Measurements from ENCODE around the gene ASPSCR1.

ASPSCR1 gene, protein sequence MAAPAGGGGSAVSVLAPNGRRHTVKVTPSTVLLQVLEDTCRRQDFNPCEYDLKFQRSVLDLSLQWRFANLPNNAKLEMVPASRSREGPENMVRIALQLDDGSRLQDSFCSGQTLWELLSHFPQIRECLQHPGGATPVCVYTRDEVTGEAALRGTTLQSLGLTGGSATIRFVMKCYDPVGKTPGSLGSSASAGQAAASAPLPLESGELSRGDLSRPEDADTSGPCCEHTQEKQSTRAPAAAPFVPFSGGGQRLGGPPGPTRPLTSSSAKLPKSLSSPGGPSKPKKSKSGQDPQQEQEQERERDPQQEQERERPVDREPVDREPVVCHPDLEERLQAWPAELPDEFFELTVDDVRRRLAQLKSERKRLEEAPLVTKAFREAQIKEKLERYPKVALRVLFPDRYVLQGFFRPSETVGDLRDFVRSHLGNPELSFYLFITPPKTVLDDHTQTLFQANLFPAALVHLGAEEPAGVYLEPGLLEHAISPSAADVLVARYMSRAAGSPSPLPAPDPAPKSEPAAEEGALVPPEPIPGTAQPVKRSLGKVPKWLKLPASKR

DNA sequence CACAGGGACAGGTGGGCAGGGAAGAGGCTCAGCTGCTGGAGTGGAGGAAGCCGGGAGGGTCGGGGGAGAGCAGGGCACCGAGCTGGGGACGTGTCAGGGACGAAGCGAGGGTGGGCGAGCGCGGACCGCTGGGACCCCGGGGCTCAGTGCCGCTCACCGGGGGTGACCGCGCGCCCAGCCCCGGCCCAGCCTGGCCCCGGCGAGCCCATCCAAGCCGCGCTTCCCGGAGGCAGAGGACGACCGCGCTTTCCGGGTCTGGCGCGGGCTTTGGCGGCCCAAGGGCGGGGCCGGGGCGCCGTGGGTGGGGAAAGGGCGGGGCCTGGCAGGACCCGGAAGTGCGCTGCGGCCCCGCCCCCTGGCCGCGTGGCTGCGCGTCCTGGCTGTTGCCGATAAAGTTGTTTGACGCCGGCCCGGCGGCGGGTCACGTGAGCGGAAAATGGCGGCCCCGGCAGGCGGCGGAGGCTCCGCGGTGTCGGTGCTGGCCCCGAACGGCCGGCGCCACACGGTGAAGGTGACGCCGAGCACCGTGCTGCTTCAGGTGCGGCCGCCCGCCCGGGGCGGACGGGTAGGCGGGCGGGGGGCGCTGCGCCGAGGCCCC is at the start of gene ASPSCR1:
TSS of gene ASPSCR1 (plus strand) at position 419 of the 598 bp plus-strand sequence. CDS start at position 437, 18 bp downstream.
- peak; percentile 36 to 91 (median 78) for DNase-seq

DNA sequence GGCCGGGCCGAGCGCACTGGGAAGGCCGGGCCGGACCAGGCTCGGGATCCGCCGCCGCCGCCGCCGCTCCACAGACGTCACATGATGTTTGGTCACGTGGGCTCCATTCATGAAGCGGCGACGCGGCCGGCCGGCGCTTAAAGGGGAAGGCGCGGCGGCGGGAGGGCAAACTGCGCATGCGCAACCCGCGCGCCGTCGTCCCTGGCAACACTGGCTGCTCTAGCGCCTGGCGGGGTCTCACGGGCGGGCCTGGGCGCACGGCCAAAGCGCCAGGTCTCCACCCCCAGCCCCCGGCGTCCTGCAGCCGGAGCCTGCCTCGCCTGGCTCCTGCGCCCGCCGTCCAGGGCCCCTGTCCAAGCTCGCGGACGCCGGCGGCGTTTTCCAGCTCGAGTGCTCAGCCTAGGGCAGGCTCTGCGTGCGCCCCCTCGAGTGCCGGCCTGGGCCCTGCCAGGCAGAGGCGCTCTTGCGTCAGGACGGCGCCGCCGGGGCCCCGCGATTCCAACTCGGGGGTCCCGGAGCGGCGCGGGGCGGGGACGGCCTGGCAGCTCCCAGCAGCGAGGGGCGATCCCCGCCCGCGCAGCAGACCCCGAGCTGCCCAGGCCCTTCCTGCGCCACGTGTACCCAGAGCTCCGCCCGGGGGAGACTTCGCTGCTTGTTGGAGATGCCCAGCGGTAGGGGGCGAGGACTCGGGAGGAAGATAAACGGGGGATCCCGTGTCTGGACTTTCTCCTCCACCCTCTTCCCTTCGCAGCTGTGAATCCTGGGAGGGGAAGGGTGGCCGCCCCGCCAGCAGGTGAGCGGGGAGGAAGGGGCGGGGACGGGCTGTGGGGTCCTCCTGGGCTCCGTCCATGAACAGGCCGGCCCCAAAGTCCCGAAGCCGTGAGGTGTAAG is 49.5 kb upstream of the ASPSCR1 start, which contains the start of gene MAFG:
TSS of gene MAFG (minus strand) at position 83 of the 891 bp plus-strand sequence. CDS start 4,550 bp downstream, outside the sequence.
- DNase-seq = peak; percentile 48 to 94 (median 82)

DNA sequence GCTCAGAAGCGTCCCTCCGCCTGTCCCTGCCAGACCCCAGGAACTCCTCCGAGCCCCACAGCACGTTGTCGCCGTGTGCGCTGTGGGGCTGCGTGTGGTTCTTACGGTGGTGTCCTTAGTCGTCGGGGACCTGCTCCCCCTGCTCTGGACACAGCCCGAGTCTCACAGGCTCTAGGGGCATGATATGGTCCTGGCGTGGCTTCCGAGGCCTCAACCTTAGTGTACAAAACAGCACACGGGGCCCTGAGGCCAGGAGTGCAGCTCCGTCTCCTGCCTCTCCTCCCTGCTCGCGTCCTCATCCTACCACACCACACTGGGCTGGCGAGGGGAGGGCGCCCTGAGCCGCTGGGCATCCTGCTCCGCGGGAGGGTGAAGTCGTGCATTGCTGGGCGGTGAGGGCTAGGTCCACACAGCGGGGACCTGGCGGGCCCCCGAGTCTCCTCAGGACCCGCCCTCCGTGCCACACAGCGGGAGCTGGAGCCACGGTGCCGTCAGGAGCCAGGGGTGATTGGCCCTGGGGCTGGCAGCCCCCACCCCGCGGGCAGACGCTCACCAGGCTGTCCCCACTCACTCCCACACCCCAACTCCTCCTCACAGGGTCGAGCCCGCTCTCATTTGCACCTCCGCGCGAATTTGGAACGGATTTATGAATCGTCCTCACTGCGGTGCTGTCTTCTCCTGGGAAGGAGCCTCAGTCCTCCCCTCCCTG is 48.7 kb upstream of the ASPSCR1 start:
- no peak for DNase-seq

DNA sequence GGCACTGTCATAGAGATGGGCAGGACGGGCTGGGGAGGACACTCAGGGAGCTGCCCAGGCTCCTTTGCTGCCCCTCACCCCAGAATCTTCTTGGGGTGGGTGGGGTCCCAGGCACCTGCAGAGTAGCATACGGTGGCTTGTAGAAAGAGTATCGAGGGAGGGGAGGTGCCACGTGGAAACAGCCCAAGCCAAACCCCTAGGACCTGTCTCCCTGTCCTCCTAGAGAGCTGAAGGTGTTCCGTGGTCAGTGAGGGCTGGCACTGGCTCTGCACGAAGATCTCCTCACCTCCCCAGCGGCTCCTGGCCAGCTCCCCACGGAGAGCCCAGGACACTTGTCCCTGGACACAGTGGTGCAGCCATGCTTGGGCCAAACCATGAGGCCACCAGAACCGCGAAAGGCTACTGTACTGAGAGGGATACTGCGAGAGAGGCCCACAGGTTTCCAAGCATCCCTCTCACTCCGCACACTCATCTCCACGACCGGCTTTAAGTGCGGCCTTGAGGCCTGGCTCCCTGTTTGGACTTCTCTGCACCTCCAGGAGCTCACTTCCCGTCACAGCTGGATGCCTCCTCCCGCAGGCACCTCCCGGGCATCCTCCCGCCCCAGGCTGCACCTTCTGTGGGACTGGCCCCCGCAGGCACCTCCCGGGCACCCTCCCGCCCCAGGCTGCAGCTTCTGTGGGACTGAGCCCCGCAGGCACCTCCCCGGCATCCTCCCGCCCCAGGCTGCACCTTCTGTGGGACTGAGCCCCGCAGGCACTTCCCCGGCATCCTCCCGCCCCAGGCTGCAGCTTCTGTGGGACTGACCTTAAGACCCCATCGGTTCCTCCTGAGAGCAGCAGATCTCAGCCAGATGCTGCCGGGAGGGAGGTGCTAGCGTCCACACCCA is 47.9 kb upstream of the ASPSCR1 start:
- no peak for DNase-seq

DNA sequence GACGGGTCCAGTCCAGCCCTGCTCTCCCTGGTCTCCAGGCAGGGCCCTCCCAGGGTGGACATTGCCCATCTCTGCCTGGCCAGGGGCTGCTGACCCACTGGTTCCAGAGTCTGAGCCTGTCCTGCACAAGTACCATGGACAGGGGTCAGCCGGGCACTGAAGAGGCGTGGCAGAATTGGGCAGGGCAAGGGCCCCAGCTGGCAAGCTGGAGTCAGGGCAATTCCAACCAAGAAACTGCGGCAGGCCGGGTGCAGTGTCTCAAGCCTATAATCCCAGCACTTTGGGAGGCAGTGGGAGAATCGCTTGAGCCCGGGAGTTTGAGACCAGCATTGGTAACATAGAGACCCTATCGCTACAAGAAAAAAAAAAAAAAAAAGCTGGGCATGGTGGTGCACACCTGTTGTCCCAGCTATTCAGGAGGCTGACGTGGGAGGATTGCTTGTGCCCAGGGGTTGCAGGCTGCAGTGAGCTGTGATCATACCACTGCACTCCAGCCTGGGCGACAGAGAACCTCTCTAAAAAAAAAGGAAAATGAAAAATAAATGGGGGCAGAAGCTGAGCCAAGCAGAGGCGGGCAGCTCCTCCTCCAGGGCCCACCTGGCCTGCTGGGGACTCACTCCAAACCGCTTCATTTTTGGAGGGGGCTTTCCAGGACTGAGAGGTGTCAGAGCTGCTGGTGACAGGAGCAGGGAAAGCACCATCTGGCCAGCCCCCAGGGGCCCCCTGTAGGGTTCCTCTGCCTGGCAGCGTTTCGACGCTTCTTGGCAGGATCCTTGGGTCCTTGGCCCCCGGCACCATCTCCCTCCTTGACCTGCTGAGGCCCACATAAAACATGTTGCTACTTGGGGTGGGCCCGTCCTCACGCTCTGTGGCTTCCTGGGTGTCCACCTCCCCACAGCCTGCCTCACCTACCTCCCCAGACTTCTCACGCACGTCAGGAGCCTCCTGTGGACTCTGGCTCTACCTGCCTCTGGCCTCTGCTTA is 47.0 kb upstream of the ASPSCR1 start:
- no peak for DNase-seq

DNA sequence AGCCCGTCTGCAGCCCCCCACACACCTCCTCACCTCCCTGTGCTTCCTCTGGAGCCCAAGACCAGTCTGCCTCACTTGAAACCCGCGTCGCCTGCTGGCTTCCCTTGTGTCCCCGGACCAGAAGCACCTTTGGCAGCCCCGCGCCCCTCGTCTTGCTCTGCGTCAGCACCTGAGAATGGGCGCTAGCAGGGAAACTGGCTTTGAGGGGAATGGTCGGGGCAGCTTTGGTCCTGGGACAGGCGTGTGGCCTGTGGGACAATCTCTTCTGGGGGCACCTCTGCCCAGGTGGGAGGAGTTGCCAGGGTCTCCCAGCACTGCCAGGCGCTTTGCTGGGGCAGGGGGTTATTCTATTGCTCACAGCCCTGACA is 46.3 kb upstream of the ASPSCR1 start:
- DNase-seq = no peak

DNA sequence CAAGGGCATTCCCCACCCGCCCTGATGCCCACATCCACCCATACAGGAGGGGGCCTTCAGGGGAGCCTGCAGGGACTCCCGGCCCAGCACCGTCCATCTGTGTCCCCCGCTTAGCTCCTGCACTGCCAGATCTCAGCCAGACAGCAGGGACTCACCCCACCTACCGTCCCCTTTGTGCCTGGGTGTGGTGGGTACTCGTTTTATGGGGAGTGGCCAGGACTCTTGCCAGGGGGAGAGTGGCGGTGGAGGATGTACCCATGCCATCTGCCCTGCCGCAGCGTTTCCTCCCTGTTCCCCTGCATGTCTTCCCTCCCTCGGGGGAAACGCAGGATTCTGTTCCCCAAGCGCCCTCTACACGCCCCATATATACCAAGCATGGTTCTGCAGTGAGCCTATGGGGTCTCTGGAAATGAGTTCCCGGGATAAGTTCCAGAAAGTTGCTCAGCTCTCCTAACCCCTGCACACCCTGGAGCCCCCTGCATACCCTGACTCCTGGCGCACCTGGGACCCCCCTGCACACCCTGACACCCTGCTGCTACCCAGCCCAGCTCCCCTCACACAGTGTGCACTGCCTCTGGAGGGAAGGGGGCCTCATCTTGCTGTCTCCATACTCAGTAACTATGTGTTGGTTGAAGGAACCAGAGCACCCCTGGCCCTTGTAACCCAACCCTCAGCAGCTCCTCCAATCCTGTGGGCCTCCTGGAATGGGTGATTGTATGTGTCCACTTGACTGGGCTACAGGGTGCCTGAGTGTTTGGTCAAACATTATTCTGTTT is 45.7 kb upstream of the ASPSCR1 start:
- DNase-seq = no peak

DNA sequence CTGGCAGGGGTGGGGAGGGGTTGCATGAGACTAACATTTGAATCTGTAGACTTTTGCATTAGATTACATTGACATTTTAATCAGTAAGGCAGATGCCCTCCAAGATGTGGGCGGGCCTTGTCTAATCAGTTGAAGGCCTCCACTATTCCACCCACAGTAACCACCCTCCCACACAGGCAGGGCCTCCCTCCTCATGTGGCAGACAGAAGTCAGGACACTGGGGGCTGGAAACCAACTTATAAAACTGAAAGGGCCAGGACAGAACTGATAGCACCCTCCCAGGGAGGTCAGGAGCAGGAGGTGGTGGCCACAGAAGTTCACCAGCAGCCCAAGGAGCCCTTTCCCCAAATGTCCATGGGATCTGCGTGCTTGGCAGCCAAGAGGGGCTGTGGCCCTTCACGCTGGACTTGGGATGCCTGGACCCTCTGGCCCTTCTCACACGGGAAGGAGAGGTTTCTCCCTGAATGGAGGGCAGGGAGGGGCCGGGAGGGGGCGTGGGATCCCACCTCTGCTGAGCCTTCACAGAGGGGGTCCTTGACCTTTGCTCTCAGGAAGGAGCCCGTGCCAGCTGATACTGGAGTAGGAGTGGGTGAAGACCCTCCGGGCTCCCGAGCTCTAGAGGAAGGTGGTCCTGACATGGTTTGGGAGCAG is 45.0 kb upstream of the ASPSCR1 start:
- no peak for DNase-seq

DNA sequence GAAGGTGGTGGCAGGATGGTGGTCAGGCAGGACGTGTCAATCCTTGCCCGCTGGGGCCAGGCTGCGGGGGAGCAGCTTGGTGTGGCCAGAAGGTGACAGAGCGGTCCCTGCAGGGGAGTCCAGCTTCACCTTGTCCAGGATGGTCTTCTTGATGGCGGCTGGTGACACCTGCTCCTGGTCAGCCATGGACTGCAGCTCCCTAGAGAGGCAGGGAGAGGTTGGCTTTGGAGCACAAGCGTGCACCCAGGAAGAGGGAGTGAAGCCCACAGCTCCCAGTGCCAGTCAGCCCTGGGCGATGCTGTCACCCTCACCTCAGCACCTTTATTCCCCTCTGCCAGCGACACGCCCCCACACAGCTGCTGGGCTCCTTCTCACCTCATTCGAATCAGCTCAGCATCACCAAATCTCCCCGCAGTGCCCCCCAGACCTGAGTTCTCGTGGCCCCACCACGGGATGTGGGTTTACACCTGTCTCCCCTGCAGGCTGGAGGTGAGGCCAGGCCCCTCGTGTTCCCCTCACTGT is 44.2 kb upstream of the ASPSCR1 start:
- no peak for DNase-seq

DNA sequence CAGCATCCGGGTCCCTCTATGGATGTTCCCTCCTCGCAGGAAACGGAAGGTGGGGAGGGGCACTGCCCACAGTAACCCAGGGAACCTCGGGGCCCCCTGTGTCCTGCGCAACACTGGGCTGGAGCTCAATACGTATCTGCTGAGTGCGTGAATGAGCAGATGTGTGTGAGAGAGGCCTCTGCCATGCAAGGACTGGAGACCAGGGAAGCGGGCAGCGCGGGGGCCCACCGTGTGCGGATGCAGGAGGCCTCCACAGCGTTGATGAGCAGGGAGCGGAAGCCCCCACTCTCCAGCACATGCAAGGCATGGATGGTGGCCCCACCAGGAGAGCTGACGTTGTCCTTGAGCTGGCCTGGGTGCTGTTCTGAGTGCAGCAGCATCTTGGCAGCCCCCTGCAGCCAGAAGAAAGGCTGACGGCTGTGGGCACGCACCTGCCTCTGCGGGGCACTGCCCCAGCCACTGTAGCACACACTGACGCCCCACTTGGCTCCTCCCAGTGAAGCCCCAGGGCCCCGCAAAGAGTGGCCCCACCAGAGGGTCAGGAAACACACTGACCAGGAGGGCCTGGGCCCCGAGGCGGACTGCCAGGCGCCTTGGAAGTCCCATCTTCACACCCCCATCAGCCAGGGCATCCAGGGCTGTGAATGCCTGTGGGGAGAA is 43.2 kb upstream of the ASPSCR1 start:
- DNase-seq = no peak

DNA sequence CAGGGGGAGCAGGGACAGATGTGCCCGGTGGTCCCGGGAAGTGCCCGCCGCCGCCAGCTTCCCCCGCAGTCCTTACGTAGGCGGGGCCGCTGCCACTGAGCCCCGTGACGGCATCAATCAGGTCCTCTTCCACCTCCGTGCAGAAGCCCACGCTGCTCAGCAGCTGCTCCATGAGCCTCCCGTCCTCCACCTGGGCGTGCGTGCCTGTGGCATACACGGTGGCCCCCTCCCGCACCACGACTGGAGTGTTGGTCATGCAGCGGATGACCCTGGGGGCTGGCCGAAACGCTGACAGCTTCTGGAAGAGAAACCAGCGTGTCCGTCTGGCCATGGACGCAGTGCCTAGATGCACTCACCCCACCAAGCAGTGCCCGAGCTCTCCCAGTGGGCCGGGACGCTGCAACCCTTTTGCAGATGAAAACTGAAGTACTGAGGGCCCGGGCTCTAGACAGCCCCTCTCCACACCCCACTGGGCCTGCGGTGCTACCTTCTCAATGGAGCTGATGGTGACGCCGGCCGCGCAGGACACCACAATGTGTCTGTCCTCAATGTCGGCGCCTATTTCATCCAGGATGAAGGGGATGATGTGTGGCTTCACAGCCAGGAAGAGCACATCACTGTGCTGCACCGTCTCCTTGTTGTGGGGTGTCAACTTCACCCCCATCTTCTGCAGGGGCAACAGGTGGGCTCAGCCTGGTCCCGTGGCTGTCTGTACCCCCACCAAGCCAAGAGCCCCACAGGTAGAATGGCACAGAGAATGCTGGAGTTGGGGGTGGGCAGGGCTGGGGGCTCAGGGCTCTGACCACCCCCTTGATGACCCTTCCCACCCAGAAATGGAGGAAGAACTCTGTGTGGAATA is 42.4 kb upstream of the ASPSCR1 start:
- no peak for DNase-seq

DNA sequence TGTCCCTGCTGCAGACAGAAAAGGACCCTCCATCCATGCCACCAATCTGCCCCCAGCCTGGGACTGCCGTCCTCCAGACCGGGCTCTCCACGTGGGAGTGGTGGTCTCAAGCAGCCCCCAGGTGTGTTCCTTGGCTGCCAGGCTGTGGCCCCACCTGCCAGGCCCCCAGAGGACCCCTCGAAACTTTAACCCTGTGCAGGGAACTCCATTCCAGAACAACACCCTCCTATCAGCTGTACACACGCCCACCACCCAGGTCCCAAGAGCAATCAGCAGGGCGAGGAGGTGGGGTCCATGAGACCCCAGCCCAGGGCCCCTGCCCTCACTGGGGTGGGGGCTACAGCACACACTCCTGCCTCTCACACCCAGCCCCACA is 41.7 kb upstream of the ASPSCR1 start:
- DNase-seq = no peak

DNA sequence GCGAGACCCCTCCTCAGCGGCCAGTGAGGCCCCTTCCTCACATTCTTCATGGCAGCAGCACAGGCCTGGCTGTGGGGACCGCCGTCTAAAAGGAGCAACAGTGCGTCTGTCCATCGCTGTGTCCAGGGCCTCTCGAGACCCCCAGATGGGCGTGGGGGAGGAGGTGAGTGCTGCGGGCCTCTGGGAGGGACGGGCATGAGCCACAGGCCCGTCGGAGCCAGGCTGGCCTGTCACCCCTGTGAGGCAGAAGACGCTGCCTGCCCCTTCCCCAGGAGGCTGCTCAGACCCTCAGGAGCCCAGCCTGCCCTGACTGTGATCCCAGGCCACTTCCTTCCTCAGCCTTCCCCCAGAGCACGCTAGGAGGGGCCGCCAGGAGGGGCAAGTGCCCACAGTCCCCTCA is 38.2 kb upstream of the ASPSCR1 start:
- DNase-seq = no peak

DNA sequence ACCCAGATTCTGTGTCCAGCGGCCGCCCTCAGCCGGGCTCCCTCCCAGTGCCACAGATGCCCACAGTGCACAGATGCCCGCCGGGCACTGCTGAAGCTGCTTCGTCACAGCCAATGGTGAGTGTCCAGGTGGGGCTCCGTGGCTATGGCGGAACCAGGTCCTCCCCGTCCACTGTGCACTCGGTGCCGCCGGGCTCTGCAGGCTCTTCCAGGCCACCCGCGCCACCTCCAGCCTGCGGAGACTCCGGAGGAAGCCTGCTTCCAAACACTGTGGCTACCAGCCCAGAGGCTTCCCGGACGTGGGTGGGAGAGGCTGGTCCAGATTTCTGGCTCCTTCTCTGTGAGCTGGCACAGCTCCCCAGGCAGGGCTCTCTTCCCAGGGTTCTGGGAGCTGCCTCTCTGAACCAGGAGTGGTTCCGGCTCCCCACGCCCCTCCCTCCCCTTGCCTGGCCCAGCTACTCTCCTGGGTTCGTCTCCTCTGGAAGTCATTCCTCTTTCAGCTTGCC is 37.5 kb upstream of the ASPSCR1 start:
- peak in 10 of 14 donors; percentile 24 to 84 (median 57) for DNase-seq

DNA sequence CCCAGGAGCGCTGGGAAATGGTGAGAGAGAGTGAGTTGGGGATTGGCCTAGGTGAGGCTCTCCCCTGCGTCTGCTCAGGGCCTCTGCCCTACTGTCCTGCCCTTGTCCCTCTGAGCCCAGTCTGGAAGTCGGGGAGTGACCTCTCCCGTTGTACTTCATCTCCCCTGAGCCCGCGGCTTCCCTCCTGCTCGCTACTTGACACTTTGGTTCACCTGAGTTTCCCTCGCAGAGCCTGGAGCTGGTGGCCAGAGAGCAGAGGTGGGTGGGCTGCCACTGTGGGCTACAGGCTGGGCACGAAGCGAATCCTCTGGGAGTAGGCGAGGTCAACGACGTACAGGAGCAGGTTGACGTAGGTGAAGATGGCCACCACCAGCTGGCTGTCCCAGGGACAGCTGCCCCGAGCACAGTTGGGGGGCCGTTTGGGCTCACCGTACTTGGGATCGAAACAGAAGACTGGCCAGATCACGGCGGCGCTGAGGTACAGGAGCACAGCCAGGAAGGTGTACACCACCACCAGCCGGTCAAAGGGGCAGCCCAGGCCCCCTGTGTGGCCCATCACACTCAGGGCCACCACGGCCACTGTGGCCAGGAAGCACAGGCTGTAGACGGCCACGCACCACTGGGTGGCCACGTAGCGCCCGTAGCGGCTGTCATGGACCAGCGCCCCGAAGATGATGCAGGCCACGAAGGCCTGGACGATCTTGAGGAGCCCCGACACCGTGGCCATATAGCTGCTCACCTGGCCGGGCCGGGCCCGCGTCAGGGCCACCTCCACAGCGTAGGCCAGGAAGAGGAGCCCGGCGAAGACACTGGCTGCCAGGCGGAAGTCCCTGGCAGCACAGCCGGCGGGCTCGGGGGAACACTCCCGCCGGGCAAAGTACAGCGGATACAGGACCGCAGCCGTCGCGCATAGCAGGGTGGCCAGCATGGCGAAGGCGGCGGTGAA is 36.6 kb upstream of the ASPSCR1 start:
- no peak for DNase-seq

Data from C1 segment of cervical spinal cord (tissue), 14 donors.